CD4-positive, alpha-beta T cell treated with Interleukin-4 for 1 hour (primary cell): Measurements from ENCODE around the gene VKORC1L1.
"Not testable (repeated sequence)": the region's sequence is repeated elsewhere in the genome, so short reads cannot be mapped to it uniquely, and the experiment has no call there.

Experiments used
- DNase-seq, 2 donors: peaks; one replicate each; pipeline ENCODE4 v3.0.0-alpha.2; 2020 to 2022

Gene VKORC1L1

DNA sequence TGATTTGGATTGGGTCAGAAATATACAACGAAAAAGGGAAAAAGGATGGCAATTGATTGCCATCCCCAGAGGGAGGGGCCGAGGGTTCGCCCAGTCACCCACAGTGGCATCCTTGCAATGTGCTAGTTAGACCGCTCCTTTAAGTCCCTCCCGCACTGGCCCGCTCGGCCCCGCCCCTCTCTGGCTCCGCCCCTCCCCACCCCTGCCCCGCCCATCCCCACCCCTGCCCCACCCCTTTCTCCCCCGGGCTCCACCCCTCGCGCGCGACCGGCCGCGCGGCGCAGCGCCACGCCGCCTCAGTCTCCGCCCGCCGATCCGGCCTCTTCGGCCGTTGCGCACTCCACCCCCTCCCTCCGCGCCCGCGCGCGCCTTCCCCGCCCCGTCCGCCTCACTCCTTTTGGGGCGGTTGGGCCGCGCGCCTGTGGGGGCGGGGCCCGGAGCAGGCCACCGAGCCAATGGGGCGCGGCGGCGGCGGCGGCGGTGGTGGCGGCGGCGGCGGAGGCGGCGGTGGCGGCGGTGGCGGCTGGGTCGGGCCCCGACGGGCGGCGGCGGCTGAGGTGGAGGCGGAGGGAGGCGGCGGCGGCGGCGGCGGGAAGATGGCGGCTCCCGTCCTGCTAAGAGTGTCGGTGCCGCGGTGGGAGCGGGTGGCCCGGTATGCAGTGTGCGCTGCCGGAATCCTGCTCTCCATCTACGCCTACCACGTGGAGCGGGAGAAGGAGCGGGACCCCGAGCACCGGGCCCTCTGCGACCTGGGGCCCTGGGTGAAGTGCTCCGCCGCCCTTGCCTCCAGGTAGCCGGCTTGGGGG, at the start of gene VKORC1L1:
Gene VKORC1L1 (plus strand): TSS at position 299 of the 806 bp plus-strand sequence. CDS start 298 bp downstream, at position 597.
- DNase-seq = peak; percentile 96

DNA sequence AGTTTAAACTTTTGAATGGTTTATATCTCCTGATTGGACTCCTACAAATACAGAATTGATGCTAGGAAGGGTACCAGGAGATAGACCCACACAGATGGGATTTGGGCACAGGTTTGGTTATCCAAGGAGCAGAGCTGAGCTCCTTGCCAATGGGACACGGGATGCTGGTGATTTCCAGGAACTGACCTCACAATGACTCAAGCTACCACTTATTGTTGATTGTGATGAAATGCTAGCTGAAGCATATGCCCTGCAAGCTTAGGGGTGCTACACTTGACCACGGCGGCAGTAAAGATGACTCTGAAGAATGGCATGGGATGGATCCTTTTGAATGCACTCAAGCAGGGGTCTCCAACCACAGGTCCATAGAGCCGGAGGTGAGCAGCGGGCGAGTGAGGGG, 45.5 kb upstream of the VKORC1L1 start:
- DNase-seq = no peak

DNA sequence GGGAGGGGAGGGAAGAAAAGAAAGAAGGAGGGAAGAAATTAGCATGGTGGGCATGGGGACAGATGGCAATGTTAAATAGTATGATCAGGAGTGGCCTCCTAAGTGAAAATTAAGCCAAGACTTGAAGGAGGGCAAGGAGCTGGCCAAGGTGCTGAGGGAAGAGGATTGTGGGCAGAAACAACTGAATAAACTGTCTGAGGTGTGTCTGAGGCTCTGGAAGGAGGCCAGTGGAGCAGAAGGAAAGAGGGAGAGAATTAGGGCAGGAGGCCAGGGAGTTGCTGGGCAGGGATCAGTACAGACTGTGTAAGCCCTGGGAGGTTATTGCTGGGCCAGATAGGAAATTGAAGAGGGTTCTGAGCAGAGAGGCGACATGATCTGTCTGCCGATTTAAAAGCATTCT, 40.6 kb upstream of the VKORC1L1 start:
- no peak for DNase-seq

DNA sequence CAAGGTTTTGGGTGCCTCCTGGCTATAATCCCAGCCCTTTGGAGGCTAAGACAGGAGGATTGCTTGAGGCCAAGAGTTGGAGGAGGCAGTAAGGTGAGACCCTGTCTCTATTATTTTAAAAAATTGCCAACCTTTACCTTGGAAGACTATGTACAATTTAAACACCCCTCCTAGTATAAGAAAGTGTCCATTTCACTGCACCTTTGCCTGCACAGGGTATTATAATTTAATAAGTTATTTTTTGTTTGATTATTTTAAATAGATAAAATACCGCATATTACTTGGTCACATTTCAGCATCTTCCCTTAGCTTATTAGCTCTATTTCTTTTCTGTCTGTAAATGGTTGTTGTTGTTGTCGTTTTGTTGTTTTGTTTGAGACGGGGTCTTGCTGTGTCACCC, 36.2 kb upstream of the VKORC1L1 start:
- not testable (repeated sequence) for DNase-seq

DNA sequence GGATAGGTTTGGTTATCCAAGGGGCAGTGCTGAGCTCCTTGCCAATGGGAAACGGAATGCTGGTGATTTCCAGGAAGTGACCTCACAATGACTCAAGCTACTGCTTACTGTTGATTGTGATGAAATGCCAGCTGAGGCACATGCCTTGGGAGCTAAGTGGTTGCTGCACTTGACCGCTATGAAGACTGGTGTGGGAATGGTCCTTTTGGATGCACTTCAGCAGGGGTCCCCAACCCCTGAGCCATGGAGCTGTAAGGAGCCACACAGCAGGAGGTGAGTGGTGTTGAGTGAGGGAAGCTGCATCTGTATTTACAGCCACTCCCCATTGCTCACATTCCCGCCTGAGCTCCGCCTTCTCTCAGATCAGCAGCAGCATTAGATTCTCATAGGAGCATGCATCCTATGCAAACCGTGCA, 35.3 kb upstream of the VKORC1L1 start:
- DNase-seq = not testable (repeated sequence)

DNA sequence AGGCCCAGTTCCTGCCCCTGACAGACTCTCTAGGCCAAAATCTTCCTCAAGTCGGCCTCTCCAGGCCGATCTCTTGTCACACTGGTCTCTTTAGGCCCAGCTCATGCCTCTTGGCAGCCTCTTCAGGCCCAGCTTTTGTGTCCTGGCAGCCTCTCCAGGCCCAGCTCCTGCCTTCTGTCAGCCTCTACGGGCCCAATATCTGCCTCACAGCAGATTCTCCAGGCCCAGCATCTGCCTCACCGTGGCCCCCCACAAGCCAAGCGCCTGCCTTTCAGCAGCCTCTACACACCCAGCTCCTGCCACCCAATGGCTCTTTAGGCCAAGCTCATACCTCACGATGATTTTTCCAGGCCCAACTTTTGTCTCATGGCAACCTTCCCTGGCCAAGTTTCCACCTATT, 33.0 kb upstream of the VKORC1L1 start:
- DNase-seq = no peak

DNA sequence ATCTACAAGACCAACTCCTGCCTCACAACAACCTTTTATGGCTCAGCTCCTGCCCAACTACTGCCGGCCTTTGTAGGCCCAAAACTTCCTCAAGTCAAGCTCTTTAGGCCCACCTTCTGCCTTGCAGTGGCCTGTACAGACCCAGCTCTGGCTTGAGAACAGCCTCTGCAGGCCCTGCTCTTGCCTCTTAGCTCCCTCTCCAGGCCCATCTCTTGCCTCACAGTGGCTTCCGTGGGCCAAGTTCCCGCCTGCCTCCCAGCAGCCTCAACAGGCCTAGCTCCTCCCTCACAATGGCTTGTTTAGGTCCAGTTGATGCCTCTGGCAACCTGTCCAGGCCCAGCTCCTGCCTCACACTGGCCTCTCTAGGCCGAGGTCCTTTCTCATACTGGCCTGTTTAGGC, 32.4 kb upstream of the VKORC1L1 start:
- no peak for DNase-seq

DNA sequence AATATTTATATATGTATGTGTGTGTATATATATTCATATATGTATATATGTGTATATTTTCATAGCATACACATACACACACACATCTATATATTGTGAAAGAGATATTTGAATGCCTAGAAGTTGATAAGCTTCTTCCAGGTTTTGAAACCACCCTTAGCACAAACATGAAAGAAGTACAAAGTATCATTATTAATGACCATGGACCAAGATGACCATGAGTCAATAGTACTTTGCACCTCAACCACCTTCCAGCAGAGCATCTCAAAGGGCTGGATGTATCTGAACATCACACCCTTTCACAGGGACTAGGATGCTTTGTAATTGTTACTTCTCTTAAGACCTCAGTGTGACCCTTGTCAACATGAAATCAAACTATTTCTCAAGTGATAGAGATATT, 29.3 kb upstream of the VKORC1L1 start:
- DNase-seq = not testable (repeated sequence)

DNA sequence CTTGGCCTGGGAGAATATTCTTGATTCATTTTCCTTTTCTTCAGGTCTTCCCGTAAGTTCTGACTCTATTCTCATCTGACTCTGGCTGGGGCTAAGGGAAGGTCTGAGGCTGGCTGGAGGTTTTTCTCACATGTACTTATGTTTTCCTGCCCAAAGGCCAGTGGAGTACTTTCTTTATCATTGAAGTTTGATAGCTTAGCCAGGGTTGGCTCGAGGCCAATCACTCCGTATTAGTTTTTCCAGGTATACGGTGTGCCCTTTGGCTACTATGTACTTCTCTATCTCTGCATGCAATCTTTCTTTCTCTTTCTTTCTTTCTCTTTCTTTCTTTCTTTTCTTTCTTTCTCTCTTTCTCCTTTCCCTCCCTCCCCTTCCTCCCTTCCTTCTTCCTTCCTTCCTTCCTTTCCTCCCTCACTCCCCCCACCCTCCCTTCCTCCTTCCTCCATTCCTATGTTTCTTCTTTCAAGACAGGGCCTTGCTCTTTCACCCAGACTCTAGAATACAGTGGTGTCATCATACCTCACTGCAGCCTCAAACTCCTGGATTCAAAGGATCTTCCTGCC, 26.8 kb upstream of the VKORC1L1 start:
- no peak for DNase-seq

DNA sequence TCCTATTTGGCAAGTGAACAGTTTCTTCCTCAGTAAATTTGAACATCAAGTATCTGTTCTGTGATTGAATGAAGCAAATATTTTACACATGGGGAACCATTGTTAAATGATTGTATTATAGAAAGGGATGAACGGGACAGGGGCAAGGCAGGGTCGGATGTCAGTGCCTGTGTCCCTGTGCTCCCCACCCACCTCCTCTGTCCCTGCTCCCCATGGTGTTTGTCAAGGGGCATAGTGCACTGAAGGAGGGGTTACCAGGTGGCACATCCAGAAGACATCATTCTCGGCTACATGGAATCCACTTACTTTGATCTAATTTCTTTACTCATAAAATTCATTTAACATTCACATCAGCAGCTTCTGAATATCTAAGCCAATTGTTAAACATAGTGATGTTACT, 19.4 kb upstream of the VKORC1L1 start:
- DNase-seq = not testable (repeated sequence)

DNA sequence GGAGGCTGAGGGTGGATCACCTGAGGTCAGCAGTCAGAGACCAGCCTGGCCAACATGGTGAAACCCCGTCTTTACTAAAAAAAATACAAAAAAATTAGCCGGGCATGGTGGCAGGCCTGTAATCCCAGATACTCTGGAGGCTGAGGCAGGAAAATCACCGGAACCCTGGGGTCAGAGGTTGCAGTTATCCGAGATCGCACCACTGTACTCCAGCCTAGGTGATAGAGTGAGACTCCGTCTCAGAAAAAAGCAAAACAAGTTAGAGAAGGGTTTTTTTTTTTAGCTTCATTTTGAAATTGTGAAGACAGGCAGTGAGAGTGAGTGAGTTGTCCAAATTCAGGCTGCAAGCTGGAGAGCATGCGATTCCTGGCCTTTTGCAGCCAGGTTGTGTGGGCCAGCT, 19.0 kb upstream of the VKORC1L1 start:
- DNase-seq = not testable (repeated sequence)

DNA sequence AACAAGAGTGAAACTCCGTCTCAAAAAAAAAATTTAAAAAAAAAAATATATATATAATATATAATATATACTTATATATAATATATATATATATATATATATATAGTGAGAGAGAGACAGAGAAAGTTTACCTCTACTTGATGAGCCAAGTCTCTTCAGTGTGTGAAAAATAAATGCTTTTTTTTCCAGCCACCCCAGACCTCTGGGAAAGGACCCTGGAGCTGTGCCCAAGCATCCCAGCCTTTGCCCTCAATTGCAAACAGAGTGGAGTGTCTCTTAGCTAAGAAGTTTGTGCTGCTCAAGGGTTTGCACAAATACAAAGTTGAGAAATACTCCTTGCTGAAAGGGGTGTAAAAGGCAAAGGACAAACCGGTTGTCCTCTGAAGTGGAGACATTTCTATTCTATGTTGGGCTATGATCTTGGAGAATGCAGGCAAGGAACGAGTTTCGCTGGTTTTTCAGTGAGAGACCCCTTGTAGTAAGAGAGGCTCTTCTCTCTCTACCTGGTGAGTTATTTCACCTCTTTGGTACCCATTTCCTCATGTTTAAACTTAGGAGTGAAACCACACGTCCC, 15.5 kb upstream of the VKORC1L1 start:
- DNase-seq = not testable (repeated sequence)

DNA sequence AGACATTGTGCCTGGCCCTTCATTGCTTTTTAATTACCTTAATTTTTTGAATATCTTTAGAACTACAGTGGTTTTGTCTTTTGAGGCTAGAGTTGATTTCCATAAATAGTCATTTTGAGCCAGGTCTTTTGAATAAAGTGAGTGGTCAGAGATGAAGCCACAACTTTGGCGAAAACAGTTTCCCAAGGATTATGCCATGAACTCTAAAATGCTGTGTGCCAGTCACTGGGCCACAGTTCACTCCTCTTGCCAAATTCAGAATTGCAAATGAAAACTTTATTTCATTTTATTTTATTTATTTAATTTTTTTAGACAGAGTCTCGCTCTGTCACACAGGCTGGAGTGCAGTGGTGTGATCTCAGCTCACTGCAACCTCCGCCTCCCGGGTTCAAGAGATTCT, 14.2 kb upstream of the VKORC1L1 start:
- not testable (repeated sequence) for DNase-seq

DNA sequence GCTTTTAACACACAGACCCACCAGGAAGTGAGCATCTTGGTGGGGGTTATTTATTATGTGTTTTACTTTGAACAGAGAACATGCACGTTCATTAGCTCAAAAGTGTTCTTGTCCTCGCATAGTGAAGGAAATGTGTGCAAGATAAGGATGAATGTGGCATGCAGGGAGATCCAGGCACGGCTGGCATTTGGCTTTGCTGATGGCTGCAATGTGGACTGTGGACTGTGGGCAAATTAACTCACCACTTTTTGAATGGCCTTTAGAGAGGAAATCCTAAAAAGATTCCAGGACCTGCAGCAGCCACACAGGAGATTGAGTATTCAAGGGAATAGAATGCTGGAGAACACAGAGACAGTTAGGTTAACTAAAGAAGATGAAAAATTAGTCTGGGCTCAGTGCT, 6.6 kb upstream of the VKORC1L1 start:
- not testable (repeated sequence) for DNase-seq

DNA sequence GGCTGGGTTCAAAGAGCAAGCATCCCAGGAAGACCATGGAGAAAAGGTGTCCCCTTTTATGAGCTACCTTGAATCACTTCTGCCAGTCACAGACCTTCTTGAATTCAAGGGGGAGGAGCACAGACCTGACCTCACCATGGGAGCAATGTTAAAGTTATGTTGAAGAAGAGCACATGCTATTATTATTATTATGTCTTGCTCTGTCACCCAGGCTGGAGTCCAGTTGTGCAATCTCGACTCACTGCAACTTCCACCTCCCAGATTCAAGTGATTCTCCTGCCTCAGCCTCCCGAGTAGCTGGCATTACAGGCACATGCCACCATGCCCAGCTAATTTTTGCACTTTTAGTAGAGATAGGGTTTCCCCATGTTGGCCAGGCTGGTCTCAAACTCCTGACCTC, 5.2 kb upstream of the VKORC1L1 start:
- DNase-seq = not testable (repeated sequence)

DNA sequence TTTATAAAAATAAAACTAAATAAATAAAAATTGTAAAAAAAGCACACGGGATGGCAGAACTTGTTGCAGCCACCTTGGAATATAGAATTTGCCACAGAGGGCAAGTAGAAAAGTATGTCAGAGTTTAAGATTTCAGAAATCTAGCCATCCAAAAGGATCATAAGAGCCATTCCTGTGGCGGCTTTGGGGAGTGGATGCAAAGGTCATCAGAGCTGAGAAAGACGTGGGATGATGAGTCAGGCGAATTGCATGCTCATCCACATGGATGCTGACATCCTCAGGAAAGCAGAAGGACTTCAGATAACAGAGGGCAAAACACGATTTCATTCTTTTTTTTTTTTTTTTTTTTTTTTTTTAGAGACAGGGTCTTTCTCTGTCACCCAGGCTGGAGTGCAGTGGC, 3.6 kb upstream of the VKORC1L1 start:
- not testable (repeated sequence) for DNase-seq

DNA sequence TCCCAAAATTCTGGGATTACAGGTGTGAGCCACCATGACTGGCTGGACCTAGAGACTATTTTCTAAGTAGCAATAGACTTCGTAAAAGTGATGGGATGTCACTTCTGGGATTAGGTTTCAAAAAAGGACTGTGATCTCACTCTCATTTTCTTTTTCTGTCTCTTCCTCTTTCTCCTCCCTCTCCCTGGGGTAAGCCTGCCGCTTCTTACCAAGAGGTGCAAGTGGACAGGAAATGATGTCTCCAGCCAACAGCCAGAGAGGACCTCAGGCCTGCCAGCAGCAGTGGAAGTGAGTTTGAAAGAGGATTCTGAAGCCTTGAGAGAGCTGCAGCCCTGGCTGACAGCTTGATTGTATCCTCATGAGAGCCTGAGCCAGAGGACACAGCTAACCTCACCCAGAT, 1.4 kb upstream of the VKORC1L1 start:
- DNase-seq = peak in 1 of 2 donors; percentile 16

DNA sequence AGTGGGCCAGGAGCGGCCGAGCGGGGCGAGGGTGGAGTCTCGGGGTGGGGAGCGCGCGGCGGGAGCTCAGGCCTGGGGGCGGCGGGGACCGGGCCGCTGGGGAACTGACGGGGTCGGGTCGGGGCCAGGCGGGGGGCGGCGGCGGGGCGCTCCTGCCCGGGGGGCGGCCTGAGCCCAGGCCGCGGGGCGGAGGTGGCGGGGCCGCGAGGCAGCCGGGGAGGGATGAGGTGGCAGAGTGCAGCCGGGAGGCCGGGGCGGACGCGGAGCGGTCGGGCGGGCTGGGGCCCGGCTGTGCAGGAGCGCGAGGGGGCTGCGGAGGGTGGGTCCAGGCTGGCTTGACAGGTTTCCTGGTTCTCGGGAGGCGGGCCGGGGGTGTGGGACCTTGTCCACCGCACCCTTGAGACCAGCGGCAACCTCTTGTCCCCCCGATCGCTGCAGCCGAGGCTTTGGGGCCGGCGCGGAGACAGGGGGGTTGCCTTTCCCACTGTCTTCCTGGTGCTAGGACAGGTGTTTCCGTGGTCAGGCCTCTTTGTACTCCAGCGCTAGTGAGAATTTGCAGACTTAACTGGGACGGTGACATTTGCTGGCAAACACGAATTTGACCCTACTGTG, 814 bp downstream of the VKORC1L1 start:
- DNase-seq = peak in 1 of 2 donors; percentile 1

DNA sequence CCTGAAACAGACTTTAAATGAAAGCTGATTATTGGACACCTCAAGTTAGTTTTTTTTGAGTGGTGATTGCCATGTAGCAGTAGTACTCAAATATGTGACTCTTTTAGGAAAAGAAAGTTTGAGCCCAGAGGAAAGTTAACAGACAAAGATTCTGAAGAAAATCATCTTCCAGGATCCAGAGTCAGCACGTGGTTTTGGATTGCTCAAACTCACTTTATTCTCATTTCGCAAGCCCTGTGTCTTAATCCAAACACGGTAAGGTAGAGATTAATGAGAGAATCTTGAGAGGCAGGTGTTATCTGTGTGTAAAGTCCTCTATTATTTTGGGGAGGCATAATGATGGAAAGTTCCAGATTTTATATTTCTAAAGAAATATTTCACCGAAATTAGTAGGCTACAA, 2.8 kb downstream of the VKORC1L1 start:
- not testable (repeated sequence) for DNase-seq

DNA sequence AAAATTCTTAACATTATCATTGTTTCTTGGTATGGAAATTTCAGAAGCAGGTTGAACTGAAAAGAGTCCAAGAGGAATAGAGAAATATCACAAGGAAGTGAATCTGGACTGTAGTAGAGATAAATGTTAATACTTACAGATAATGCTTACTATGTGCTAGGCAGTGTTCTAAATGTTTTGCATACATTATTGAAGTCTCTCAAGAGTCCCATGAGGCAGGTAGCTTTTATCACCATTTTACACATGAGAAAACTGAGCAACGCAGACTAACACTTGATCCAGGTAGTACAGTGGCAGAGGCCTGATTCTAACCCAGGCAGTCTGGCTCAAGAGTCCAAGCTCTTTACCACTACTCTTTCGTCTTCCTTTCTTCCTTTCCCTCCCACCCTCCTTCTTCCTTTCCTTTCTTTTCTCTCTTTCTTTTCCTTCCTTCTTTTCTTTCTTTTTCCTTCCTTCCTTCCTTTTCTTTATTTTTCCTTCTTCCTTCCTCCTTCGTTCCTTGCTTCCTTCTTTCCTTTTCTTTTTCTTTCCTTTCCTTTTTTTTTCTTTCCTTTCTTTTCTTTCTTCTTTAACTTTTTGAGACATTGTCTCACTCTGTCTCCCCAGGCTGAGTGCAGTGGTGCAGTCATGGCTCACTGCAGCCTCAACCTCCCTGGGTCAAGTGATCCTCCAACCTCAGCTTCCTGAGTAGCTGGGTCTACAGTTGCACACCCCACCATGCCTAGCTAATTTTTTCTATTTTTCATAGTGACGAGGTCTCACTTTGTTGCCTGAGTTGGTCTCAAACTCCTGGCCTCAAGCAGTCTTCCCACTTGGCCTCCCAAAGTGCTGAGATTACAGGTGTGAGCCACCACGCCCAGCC, 6.6 kb downstream of the VKORC1L1 start:
- not testable (repeated sequence) for DNase-seq

DNA sequence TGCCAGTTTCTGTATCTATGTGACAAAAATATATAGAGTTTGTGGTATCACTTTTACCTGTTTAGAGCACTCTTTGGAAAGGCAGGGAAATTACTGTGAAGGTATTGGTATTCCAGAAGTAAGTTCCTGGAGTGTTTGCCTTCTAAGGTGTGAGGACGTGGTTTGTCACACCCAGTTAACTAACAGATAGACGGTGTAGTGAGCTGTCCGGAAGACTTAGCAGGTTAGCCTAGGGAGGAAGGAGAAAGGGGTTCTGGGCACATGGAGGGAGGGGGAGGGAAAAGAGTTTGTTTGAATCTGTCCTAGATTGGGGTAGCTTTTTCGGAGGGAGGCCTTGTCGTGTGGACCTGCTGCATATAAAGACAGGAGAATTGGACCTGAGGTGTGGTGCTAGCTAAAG, 7.4 kb downstream of the VKORC1L1 start:
- DNase-seq = not testable (repeated sequence)

DNA sequence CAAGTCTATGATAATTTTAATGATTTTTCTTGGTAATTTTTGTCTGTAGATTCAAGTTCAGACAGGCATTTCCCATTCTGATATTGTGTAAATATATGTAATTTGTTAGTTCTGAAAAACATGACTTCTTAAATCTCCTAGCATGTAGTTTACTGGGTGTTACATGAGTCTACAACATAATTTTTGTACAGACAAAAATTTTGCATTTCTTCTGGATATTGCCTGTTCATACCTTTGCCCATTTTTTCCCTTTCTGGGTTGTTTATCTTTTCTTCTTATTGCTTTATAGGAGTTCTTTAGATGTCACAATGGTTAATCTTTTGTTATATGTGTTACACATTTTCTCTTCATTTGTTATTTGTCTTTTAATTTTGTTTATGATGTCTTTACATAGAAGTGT, 12.1 kb downstream of the VKORC1L1 start:
- DNase-seq = not testable (repeated sequence)

DNA sequence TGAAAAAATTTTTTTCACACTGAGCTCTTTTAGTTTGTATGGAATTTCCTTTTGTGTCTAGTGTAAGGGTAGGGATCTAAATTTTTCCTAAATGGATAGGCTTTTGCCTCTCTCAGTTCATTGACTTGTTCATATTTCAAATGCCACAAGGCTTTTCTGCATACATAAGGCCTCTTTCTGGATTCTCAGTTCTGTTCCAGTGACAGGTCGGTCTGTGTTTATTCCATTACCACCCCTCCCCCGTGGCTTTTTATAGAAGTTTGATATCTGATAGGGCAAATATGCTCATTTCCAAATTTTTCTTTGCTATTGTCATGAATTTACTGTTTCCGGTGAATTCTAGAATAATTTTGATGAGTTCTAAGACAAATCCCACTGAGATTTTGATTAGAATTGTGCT, 12.7 kb downstream of the VKORC1L1 start:
- DNase-seq = not testable (repeated sequence)
